ENCODE data around the gene NDFIP1. TPM values are rescaled to one million over a fixed set of nuclear protein-coding genes. Genes with fewer than 3 reads are reported as not detected.

Gene NDFIP1
- total RNA-seq, 1 donor from 2014 or later, result 118 TPM

GRCh38 chr5:142097681-142098080 lies 10.9 kb upstream of the NDFIP1 start:
- H3K36me3 Mint-ChIP-seq (ENCODE audit: low read depth), result no peaks in the 10 kb centered on the region
- no peaks in the 10 kb centered on the region for H3K27me3 Mint-ChIP-seq (ENCODE audit: low read depth)
- peak overlapping the region; percentile 34 for H3K27ac Mint-ChIP-seq
- intact Hi-C loops (cut with micrococcal nuclease), result loop anchor here (10.0 kb wide), 1 partner anchor 257 kb away; no protein-coding TSS in a partner anchor
- H3K4me1 Mint-ChIP-seq (ENCODE audit: low read depth), result peaks cover 41% of the 10 kb centered on the region
- no peaks in the 10 kb centered on the region for H3K9me3 Mint-ChIP-seq
- no peak for DNase-seq (ENCODE audit: low spot score)
- H3K4me3 Mint-ChIP-seq (ENCODE audit: low read depth), result no peak overlapping the region

DNA sequence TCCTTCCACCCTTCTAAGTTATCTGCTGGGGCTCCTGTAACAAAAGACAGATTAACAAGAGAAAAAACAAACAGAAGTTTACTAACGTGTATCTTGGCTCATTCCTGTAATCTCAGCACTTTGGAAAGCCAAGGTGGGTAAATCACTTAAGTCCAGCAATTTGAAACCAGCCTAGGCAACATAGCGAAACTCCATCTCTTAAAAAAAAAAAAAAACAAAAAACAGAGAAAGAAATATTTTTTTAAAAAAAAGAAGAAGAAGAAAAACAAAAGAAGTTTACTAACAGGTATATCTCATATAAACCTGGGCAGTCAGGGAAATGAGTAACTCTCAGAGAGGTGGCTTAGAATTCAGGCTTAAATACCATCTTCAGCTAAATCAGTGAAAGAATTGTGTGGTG lies 10.3 kb upstream of the NDFIP1 start:
- H3K27me3 Mint-ChIP-seq (ENCODE audit: low read depth), result no peaks in the 10 kb centered on the region
- no peak for DNase-seq (ENCODE audit: low spot score)
- H3K9me3 Mint-ChIP-seq, result no peaks in the 10 kb centered on the region
- H3K4me3 Mint-ChIP-seq (ENCODE audit: low read depth), result no peak overlapping the region
- H3K27ac Mint-ChIP-seq, result no peak overlapping the region
- no peaks in the 10 kb centered on the region for H3K36me3 Mint-ChIP-seq (ENCODE audit: low read depth)
- H3K4me1 Mint-ChIP-seq (ENCODE audit: low read depth), result peaks cover 43% of the 10 kb centered on the region
- intact Hi-C loops (cut with micrococcal nuclease), result loop anchor here (10.0 kb wide), 1 partner anchor 257 kb away; no protein-coding TSS in a partner anchor

GRCh38 chr5:142098931-142099330 lies 9.6 kb upstream of the NDFIP1 start:
- Mint-ChIP-seq H3K27ac (no peak overlapping the region), H3K9me3 (no peaks in the 10 kb centered on the region), H3K4me1 (ENCODE audit: low read depth) (peaks cover 43% of the 10 kb centered on the region), H3K27me3 (ENCODE audit: low read depth) (no peaks in the 10 kb centered on the region), H3K4me3 (ENCODE audit: low read depth) (no peak overlapping the region), H3K36me3 (ENCODE audit: low read depth) (no peaks in the 10 kb centered on the region)
- no peak for DNase-seq (ENCODE audit: low spot score)
- intact Hi-C loops (cut with micrococcal nuclease), result loop anchor here (10.0 kb wide), 1 partner anchor 256 kb away; no protein-coding TSS in a partner anchor

DNA sequence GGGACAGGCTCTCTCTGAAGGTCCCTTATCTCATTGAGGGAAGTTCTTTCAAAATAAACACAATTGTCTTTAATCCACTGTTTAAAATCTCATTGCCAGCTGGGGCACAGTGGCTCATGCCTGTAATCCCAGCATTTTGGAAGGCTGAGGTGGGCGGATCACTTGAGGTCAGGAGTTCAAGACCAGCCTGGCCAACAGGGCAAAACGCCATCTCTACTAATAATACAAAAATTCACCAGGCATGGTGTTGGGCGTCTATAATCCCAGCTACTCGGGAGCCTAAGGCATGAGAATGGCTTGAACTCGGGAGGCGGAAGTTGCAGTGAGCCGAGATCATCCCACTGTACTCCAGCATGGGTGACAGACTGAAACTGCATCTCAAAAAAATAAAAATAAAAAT lies 8.3 kb upstream of the NDFIP1 start:
- no peak for DNase-seq (ENCODE audit: low spot score)
- Mint-ChIP-seq H3K4me1 (ENCODE audit: low read depth) (peaks cover 41% of the 10 kb centered on the region), H3K27ac (no peak overlapping the region), H3K4me3 (ENCODE audit: low read depth) (no peak overlapping the region), H3K9me3 (no peaks in the 10 kb centered on the region), H3K36me3 (ENCODE audit: low read depth) (no peaks in the 10 kb centered on the region), H3K27me3 (ENCODE audit: low read depth) (no peaks in the 10 kb centered on the region)
- intact Hi-C loops (cut with micrococcal nuclease), result no loop called here

DNA sequence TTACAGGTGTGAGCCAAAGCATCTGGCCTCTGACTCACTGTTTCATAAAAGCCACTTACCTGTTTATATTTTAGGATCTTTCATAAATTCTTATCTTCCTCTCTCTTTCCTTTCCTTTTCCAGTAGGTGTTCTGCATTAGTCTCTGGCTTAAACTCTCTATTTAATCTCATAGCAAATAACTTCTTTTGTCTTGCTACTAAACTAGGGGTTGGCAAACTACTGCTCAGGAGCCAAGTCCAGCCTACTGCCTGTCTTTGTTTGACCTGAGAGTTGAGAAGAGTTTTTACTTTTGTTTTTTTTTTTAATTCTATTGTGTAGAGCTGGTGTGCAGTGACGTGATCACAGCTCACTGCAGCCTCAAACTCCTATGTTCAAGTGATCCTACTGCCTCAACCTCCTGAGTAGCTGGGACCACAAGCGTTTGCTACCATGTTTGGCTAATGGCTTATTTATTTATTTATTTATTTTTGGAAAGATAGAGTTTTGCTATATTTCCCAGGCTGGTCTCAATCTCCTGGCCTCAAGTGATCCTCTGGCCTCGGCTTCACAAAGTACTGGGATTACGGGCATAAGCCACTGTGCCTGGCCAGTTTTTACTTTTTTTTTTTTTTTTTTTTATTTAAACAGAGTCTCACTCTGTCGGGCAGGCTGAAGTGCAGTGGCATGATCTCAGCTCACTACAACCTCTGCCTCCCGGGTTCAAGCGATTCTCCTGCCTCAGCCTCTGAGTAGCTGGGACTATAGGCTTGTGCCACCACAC lies 5.4 kb upstream of the NDFIP1 start:
- Mint-ChIP-seq H3K4me1 (ENCODE audit: low read depth) (peaks cover 51% of the 10 kb centered on the region), H3K27me3 (ENCODE audit: low read depth) (no peaks in the 10 kb centered on the region), H3K9me3 (no peaks in the 10 kb centered on the region), H3K4me3 (ENCODE audit: low read depth) (no peak overlapping the region), H3K27ac (no peak overlapping the region), H3K36me3 (ENCODE audit: low read depth) (no peaks in the 10 kb centered on the region)
- intact Hi-C loops (cut with micrococcal nuclease), result no loop called here
- DNase-seq (ENCODE audit: low spot score), result no peak

- Mint-ChIP-seq H3K9me3 (no peaks in the 10 kb centered on the region), H3K27me3 (ENCODE audit: low read depth) (no peaks in the 10 kb centered on the region), H3K4me3 (ENCODE audit: low read depth) (no peak overlapping the region), H3K4me1 (ENCODE audit: low read depth) (peaks cover 44% of the 10 kb centered on the region), H3K36me3 (ENCODE audit: low read depth) (peaks cover 3% of the 10 kb centered on the region), H3K27ac (peak overlapping the region; percentile 76)
- peak; percentile 36 for DNase-seq (ENCODE audit: low spot score)
- intact Hi-C loops (cut with micrococcal nuclease), result no loop called here
Measured at GRCh38 chr5:142104491-142104890, 4.1 kb upstream of the NDFIP1 start.

GRCh38 chr5:142106061-142106460 lies 2.5 kb upstream of the NDFIP1 start:
- Mint-ChIP-seq H3K4me3 (ENCODE audit: low read depth) (no peak overlapping the region), H3K36me3 (ENCODE audit: low read depth) (peaks cover 19% of the 10 kb centered on the region), H3K4me1 (ENCODE audit: low read depth) (peaks cover 45% of the 10 kb centered on the region), H3K27me3 (ENCODE audit: low read depth) (no peaks in the 10 kb centered on the region), H3K9me3 (no peaks in the 10 kb centered on the region), H3K27ac (peak overlapping the region; percentile 40)
- intact Hi-C loops (cut with micrococcal nuclease), result loop anchor here (5.0 kb wide), 1 partner anchor 184 kb away; the partner anchor contains the start of gene DELE1
- no peak for DNase-seq (ENCODE audit: low spot score)

DNA sequence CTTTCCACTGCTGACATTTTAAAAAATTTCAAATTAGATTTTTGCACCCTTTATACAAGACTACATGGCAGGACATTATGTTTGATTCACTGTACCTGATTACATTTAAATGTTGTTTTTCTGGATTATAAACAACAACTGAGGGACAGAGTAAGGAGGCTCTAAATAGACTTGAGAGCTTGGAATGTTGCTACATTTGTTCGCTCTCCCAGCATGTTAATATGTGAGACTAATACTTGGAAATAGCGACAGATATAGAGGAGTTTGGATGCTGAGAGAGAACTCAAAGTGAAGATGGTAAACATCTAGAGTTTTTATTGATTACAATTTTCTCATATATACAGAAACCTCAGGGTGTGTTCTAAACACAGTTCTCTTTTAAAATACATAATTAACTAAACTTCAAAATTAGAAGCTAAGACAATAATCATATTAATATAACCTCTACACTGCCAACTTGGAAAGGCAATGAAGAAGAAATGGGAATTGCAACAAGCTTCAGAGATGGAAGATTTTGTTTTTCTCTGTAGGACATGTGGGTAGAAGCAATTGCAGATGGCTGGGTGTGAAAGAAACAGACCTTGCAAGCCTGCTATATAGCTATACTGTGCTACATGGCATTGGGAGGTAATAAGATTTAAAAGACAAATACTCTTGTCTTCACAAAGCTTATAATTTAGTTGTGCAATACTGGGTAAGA lies 1.4 kb upstream of the NDFIP1 start:
- H3K4me1 Mint-ChIP-seq (ENCODE audit: low read depth), result peaks cover 52% of the 10 kb centered on the region
- H3K9me3 Mint-ChIP-seq, result no peaks in the 10 kb centered on the region
- H3K27ac Mint-ChIP-seq, result peak overlapping the region; percentile 98
- no peak for DNase-seq (ENCODE audit: low spot score)
- intact Hi-C loops (cut with micrococcal nuclease), result loop anchor here (5.0 kb wide), 1 partner anchor 185 kb away; the partner anchor contains the start of gene DELE1
- H3K27me3 Mint-ChIP-seq (ENCODE audit: low read depth), result no peaks in the 10 kb centered on the region
- H3K4me3 Mint-ChIP-seq (ENCODE audit: low read depth), result peak overlapping the region; percentile 83
- peaks cover 27% of the 10 kb centered on the region for H3K36me3 Mint-ChIP-seq (ENCODE audit: low read depth)

- peak overlapping the region; percentile 83 for H3K4me3 Mint-ChIP-seq (ENCODE audit: low read depth)
- H3K27ac Mint-ChIP-seq, result peak overlapping the region; percentile 98
- DNase-seq (ENCODE audit: low spot score), result no peak
- peaks cover 31% of the 10 kb centered on the region for H3K36me3 Mint-ChIP-seq (ENCODE audit: low read depth)
- H3K9me3 Mint-ChIP-seq, result no peaks in the 10 kb centered on the region
- no peaks in the 10 kb centered on the region for H3K27me3 Mint-ChIP-seq (ENCODE audit: low read depth)
- intact Hi-C loops (cut with micrococcal nuclease), result loop anchor here (2.0 to 5.0 kb wide), 3 partner anchors 33 to 186 kb away; partner anchors contain the start of gene DELE1
- H3K4me1 Mint-ChIP-seq (ENCODE audit: low read depth), result peaks cover 56% of the 10 kb centered on the region
Measured at GRCh38 chr5:142107736-142108431, 695 bp upstream of the NDFIP1 start.

- peak overlapping the region; percentile 98 for H3K4me3 Mint-ChIP-seq (ENCODE audit: low read depth)
- H3K36me3 Mint-ChIP-seq (ENCODE audit: low read depth), result peaks cover 45% of the 10 kb centered on the region
- peak overlapping the region; percentile 98 for H3K27ac Mint-ChIP-seq
- H3K27me3 Mint-ChIP-seq (ENCODE audit: low read depth), result no peaks in the 10 kb centered on the region
- no peaks in the 10 kb centered on the region for H3K9me3 Mint-ChIP-seq
- peak; percentile 62 for DNase-seq (ENCODE audit: low spot score)
- H3K4me1 Mint-ChIP-seq (ENCODE audit: low read depth), result peaks cover 65% of the 10 kb centered on the region
- intact Hi-C loops (cut with micrococcal nuclease), result loop anchor here (1.0 to 5.0 kb wide), 6 partner anchors 14 to 187 kb away; partner anchors contain the start of gene DELE1
Measured at GRCh38 chr5:142109331-142110045, 909 bp downstream of the NDFIP1 start.

- Mint-ChIP-seq H3K4me3 (ENCODE audit: low read depth) (peak overlapping the region; percentile 98), H3K27ac (peak overlapping the region; percentile 98), H3K27me3 (ENCODE audit: low read depth) (no peaks in the 10 kb centered on the region), H3K4me1 (ENCODE audit: low read depth) (peaks cover 64% of the 10 kb centered on the region), H3K9me3 (no peaks in the 10 kb centered on the region), H3K36me3 (ENCODE audit: low read depth) (peaks cover 48% of the 10 kb centered on the region)
- intact Hi-C loops (cut with micrococcal nuclease), result loop anchor here (2.0 kb wide), 1 partner anchor 15 kb away; no protein-coding TSS in a partner anchor
- no peak for DNase-seq (ENCODE audit: low spot score)
Measured at GRCh38 chr5:142110046-142110531, 1.5 kb downstream of the NDFIP1 start.

All from activated T-helper 2 cell treated with anti-CD3 and anti-CD28 coated beads, Interferon-gamma antibody, Interleukin-2, Interleukin-4, amounts not matched to agents 10 μg/mL and 5 μg/mL and 100 μg/mL, durations not matched to agents 14 hours and 24 hours and 36 hours (primary cell).